K562 (cell line): ENCODE measurements around the gene NPAS3. TPM values are rescaled to one million over a fixed set of nuclear protein-coding genes. Genes with fewer than 3 reads are reported as not detected.

Experiments
- ATAC-seq: fragments of 200-7000 bp; cut with Tn5 transposase; 3 replicates; pipeline ENCODE4 v1.9.1; 2020; ENCODE audit warnings: moderate library complexity
- BruUV-seq: library from RNA; stranded (reverse); fragments of 400-500 nt; replicated peaks from 2 replicates; lab custom pipeline; 2021; lab: Mats Ljungman, UMichigan
- CTCF ChIA-PET: fragments of 300-600 bp; formaldehyde crosslinking; extraction: SDS; loops from one replicate; lab custom pipeline; 2021; ENCODE audit warnings: low intra/inter-chr PET ratio; lab: Yijun Ruan, JAX
- POLR2A ChIA-PET: fragments of 300-600, 350-650 bp; sonication (Branson Sonifier 250); formaldehyde crosslinking; extraction: SDS; loops from one replicate; lab custom pipeline; 2021; ENCODE audit warnings: antibody characterized with exemption, inconsistent platforms; lab: Yijun Ruan, JAX
- DNase-seq, 4 experiments: peaks; one replicate each; pipeline versions ENCODE4 v3.0.0 to v3.0.0-alpha.2; 2011 to 2018; ENCODE audit warnings: low spot score in 3 of 4, mixed read lengths in 3 of 4; ENCODE audit errors: extremely low read depth in 1 of 4
- FAIRE-seq: peaks from 2 replicates; lab custom pipeline; 2011; peaks lifted over from hg19 to GRCh38; lab: Jason Lieb, UNC
- H2AFZ ChIP-seq: 2 replicates; pipeline ENCODE4 v1.6.0; 2011; ENCODE audit warnings: low read depth, low read length, control low read depth, inconsistent platforms
- H3K27ac ChIP-seq: fragments of 200-600 bp; 3 replicates; pipeline ENCODE4 v1.8.0; 2011; ENCODE audit warnings: low read depth, mild to moderate bottlenecking, control low read depth, inconsistent platforms, low read length, moderate library complexity, mixed read lengths; ENCODE audit errors: extremely low read depth
- H3K27me3 ChIP-seq, 2 experiments: fragments of 300-600 bp in 1 of 2; 2 replicates in 1 of 2; 3 replicates in 1 of 2; pipeline versions ENCODE4 v1.6.0 to v1.8.0; 2011; ENCODE audit warnings: inconsistent platforms in 2 of 2, low read length in 2 of 2, mild to moderate bottlenecking in 1 of 2, mixed read lengths in 1 of 2, moderate library complexity in 1 of 2; ENCODE audit not compliant: control insufficient read depth in 2 of 2, insufficient read depth in 2 of 2
- H3K36me3 ChIP-seq: fragments of 300-600 bp; 3 replicates; pipeline ENCODE4 v1.8.0; 2011; ENCODE audit warnings: mild to moderate bottlenecking, low read length, inconsistent platforms; ENCODE audit not compliant: control insufficient read depth, insufficient read depth
- H3K4me1 ChIP-seq, 2 experiments: fragments of 200-600 bp in 1 of 2; replicated peaks in 1 of 2; 2 replicates in 1 of 2; 3 replicates in 1 of 2; pipeline versions ENCODE4 v1.5.1 to v1.8.0; 2011; ENCODE audit warnings: inconsistent platforms in 2 of 2, low read length in 2 of 2, mild to moderate bottlenecking in 1 of 2, mixed read lengths in 1 of 2, moderate library complexity in 1 of 2; ENCODE audit not compliant: control insufficient read depth in 2 of 2, insufficient read depth in 2 of 2
- H3K4me2 ChIP-seq: 2 replicates; pipeline ENCODE4 v1.6.1; 2011; ENCODE audit warnings: low read length, control low read depth, inconsistent platforms, mixed read lengths; ENCODE audit not compliant: insufficient read depth
- H3K4me3 ChIP-seq: fragments of 200-600 bp; sonication (generic), shearing (Covaris generic); 2 replicates; pipeline ENCODE4 v1.5.1; 2016; ENCODE audit warnings: control low read depth, inconsistent platforms
- H3K79me2 ChIP-seq: fragments of 200-600 bp; 3 replicates; pipeline ENCODE4 v1.8.0; 2011; ENCODE audit warnings: low read length, inconsistent platforms; ENCODE audit not compliant: control insufficient read depth, insufficient read depth
- H3K9ac ChIP-seq, 2 experiments: 2 replicates each; pipeline versions ENCODE4 v1.6.0 to v1.6.1; 2011; ENCODE audit warnings: low read depth in 2 of 2, low read length in 2 of 2, control low read depth in 1 of 2, inconsistent platforms in 1 of 2, mild to moderate bottlenecking in 1 of 2, mixed read lengths in 1 of 2; ENCODE audit not compliant: insufficient read depth in 1 of 2
- H3K9me1 ChIP-seq: one replicate; pipeline ENCODE4 v1.6.0; 2011; ENCODE audit warnings: inconsistent platforms, mild to moderate bottlenecking, low read length, moderate library complexity; ENCODE audit not compliant: control insufficient read depth, insufficient read depth
- H3K9me3 ChIP-seq: replicated peaks from 2 replicates; pipeline ENCODE4 v1.5.1; 2011; ENCODE audit warnings: low read depth, low read length, inconsistent platforms; ENCODE audit not compliant: control insufficient read depth, insufficient read depth
- H4K20me1 ChIP-seq: replicated peaks from 2 replicates; pipeline ENCODE4 v1.6.1; 2011; ENCODE audit warnings: low read length, inconsistent platforms, mixed read lengths; ENCODE audit not compliant: control insufficient read depth, insufficient read depth
- BHLHE40 ChIP-seq: IDR thresholded peaks from 2 replicates; pipeline ENCODE4 v1.6.1; 2011; ENCODE audit warnings: low read length, improper control_type of control experiment
- CEBPB ChIP-seq: fragments of 450-650 bp; IDR thresholded peaks from 2 replicates; pipeline ENCODE4 v1.6.1; 2016; ENCODE audit warnings: missing genetic modification characterization, missing compliant biosample characterization
- MCM3 ChIP-seq: fragments of 450-650 bp; IDR thresholded peaks from 2 replicates; pipeline ENCODE4 v1.6.1; 2016
- MEIS2 ChIP-seq: fragments of 450-650 bp; IDR thresholded peaks from 2 replicates; pipeline ENCODE4 v1.6.1; 2014; ENCODE audit warnings: mild to moderate bottlenecking; ENCODE audit not compliant: partially characterized antibody
- MIER1 ChIP-seq: fragments of 450-650 bp; IDR thresholded peaks from 2 replicates; pipeline ENCODE4 v1.6.1; 2016; ENCODE audit warnings: antibody characterized with exemption, mild to moderate bottlenecking, low read depth
- NCOA1 ChIP-seq: fragments of 450-650 bp; IDR thresholded peaks from 2 replicates; pipeline ENCODE4 v1.6.1; 2016; ENCODE audit warnings: low read depth
- NEUROD1 ChIP-seq: fragments of 150-350 bp; IDR thresholded peaks from 2 replicates; pipeline ENCODE4 v1.6.1; 2014; ENCODE audit warnings: borderline replicate concordance, low read length, low read depth; ENCODE audit not compliant: partially characterized antibody
- TAF1 ChIP-seq: IDR thresholded peaks from 2 replicates; pipeline ENCODE4 v1.6.1; 2011; ENCODE audit warnings: mild to moderate bottlenecking, low read length, moderate library complexity; ENCODE audit not compliant: insufficient read depth, control insufficient read depth, severe bottlenecking; ENCODE audit errors: extremely low read depth
- ZFP1 ChIP-seq: fragments of 450-650 bp; formaldehyde crosslinking; IDR thresholded peaks from 2 replicates; pipeline ENCODE4 v1.4.0; 2020; ENCODE audit warnings: mild to moderate bottlenecking, mixed read lengths
- ZNF174 ChIP-seq: fragments of 250-450 bp; sonication (Bioruptor Pico); IDR thresholded peaks from 2 replicates; pipeline ENCODE4 v1.4.0; 2020; ENCODE audit warnings: mild to moderate bottlenecking
- ZNF384 ChIP-seq: IDR thresholded peaks from 2 replicates; pipeline ENCODE4 v1.6.1; 2012; ENCODE audit warnings: low read depth, low read length, improper control_type of control experiment
- WGBS: fragments of 100-300 bp; shearing (Covaris generic); methylation state at CpG from one replicate; pipeline ENCODE4 v1.1.6; 2016; ENCODE audit warnings: low coverage, mixed read lengths; ENCODE audit not compliant: insufficient coverage; ENCODE audit errors: missing lambda C conversion rate; 5-methylcytosine and 5-hydroxymethylcytosine counted together
- in situ Hi-C: fragments of 300-500 bp; cut with MboI; formaldehyde crosslinking; loops from 4 replicates; pipeline ENCODE4 v1.15.0; 2018; ENCODE audit warnings: inconsistent platforms, mixed read lengths
- intact Hi-C: fragments of 100-400 bp; cut with micrococcal nuclease; formaldehyde crosslinking; loops from 2 replicates; pipeline ENCODE4 v1.14.2; 2022
- polyA plus RNA-seq, 8 experiments: library from polyadenylated mRNA; depleted of rRNA in 4 of 8; stranded (reverse) in 5 of 8; unstranded in 3 of 8; fragments of >200 nt; fragmentation: Nextera tagmentation in 2 of 8; fragmentation: Illumina TruSeq in 1 of 8; extraction: Ambion mirVana in 2 of 8; extraction: Trizol in 1 of 8; gene quantifications; 2 replicates each; pipeline versions ENCODE4 v1.2.1 to v1.2.3, GENCODE V29; 2011 to 2014; ENCODE audit warnings: inconsistent platforms in 1 of 8, missing spikeins in 1 of 8
- total RNA-seq, 7 experiments: library from RNA; depleted of rRNA in 6 of 7; stranded (reverse); fragments of >200 nt in 6 of 7; fragmentation: Illumina TruSeq in 2 of 7; extraction: Trizol in 2 of 7; gene quantifications; 2 replicates each; pipeline versions ENCODE4 v1.2.1 to v1.2.3, GENCODE V29; 2011 to 2021; ENCODE audit warnings: low replicate concordance in 1 of 7
- TF ChIP-seq, protein P1 (sequence below): fragments of 450-650 bp; formaldehyde crosslinking; IDR thresholded peaks from 2 replicates; pipeline ENCODE4 v1.4.0; 2022; ENCODE audit warnings: mild to moderate bottlenecking, moderate library complexity
- TF ChIP-seq, protein P2 (sequence below): fragments of 250-450 bp; sonication (Bioruptor Pico); IDR thresholded peaks from 2 replicates; pipeline ENCODE4 v1.8.0; 2021; ENCODE audit warnings: moderate library complexity, mild to moderate bottlenecking, inconsistent platforms
- TF ChIP-seq, protein P3 (sequence below): fragments of 450-650 bp; IDR thresholded peaks from 2 replicates; pipeline ENCODE4 v1.6.1; 2017; ENCODE audit warnings: antibody characterized with exemption

The NPAS3 gene
- total and polyA plus RNA-seq, 9 of the 15 experiments (the other 6 are each of a cell fraction or from before 2014, with no cell fraction given) = 0.04 TPM; not detected in 8

DNA sequence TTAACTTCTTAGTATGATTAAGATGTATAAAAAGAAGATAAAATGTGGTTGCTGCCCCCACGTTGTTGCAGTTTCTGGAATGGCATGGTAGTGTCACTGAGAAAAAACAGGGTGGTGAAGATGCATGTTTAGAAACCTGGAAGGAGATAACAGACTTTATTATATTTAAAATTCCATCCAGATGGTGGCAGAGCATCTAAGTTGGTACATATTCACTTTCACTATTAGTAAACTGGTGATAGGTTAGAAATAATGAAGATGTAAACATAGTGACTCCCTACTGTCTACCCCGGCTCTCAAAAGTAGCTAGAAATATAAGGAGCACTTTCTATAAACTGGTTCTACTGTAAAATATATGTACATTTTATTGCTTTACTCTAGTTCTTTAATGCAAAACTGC, 279.3 kb downstream of the NPAS3 start:
- BruUV-seq = no TSS peak
- intact Hi-C loops (no loop called here), in situ Hi-C loops (no loop called here)
- H2AFZ ChIP-seq = no peak overlapping the region
- no peaks in the 10 kb centered on the region for H4K20me1 ChIP-seq
- ATAC-seq (no peak), DNase-seq (no peak), FAIRE-seq (no peak)
- TF ChIP-seq NCOA1 = no peak
- no peak for TF ChIP-seq MEIS2
- TF ChIP-seq ZNF384 = no peak
- TF ChIP-seq, protein P1, sequence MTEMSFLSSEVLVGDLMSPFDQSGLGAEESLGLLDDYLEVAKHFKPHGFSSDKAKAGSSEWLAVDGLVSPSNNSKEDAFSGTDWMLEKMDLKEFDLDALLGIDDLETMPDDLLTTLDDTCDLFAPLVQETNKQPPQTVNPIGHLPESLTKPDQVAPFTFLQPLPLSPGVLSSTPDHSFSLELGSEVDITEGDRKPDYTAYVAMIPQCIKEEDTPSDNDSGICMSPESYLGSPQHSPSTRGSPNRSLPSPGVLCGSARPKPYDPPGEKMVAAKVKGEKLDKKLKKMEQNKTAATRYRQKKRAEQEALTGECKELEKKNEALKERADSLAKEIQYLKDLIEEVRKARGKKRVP (CRISPR knock-in tag) = no peak
- TF ChIP-seq, protein P2, sequence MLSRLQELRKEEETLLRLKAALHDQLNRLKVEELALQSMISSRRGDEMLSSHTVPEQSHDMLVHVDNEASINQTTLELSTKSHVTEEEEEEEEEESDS = no peak
- ChIA-PET CTCF (no interaction called here), POLR2A (no interaction called here)
- no peaks in the 10 kb centered on the region for H3K79me2 ChIP-seq
- no peaks in the 10 kb centered on the region for H3K9me1 ChIP-seq
- no peak overlapping the region for H3K9ac ChIP-seq
- no peak overlapping the region for H3K4me3 ChIP-seq
- no peaks in the 10 kb centered on the region for H3K4me1 ChIP-seq
- H3K27me3 ChIP-seq = no peaks in the 10 kb centered on the region
- no peaks in the 10 kb centered on the region for H3K9me3 ChIP-seq
- no peak overlapping the region for H3K27ac ChIP-seq
- no peak overlapping the region for H3K4me2 ChIP-seq
- no peaks in the 10 kb centered on the region for H3K36me3 ChIP-seq
- WGBS = 0% methylated on average over 2 of the region's 2 CpGs

DNA sequence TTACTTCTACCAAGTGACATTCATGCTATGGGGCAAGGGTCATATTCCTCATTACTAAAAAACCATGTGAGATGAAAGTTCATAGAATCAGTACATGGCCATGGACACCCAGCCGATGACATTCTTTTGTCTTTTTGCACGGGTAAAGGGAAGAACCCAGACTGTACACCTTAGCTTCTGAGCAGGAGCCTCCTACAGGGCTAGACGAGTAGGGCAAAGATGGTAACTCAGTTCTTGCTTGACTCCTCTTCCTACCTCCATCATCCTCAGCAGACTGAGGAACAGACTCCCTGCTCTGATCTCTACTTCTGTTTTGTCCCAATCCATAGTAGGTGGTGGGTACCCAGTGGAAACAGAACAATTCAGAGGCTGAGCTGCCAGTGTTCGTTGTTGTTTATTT, 281.3 kb downstream of the NPAS3 start:
- H3K4me2 ChIP-seq = no peak overlapping the region
- ATAC-seq = no peak
- TF ChIP-seq ZNF174 (no peak), MIER1 (no peak), CEBPB (no peak), NEUROD1 (no peak), BHLHE40 (no peak), ZFP1 (CRISPR knock-in tag) (no peak), MCM3 (no peak), TAF1 (no peak)
- TF ChIP-seq, protein P3, sequence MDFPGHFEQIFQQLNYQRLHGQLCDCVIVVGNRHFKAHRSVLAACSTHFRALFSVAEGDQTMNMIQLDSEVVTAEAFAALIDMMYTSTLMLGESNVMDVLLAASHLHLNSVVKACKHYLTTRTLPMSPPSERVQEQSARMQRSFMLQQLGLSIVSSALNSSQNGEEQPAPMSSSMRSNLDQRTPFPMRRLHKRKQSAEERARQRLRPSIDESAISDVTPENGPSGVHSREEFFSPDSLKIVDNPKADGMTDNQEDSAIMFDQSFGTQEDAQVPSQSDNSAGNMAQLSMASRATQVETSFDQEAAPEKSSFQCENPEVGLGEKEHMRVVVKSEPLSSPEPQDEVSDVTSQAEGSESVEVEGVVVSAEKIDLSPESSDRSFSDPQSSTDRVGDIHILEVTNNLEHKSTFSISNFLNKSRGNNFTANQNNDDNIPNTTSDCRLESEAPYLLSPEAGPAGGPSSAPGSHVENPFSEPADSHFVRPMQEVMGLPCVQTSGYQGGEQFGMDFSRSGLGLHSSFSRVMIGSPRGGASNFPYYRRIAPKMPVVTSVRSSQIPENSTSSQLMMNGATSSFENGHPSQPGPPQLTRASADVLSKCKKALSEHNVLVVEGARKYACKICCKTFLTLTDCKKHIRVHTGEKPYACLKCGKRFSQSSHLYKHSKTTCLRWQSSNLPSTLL = no peak
- TF ChIP-seq, all 486 proteins: peak for 0
- no peaks in the 10 kb centered on the region for H4K20me1 ChIP-seq
- no TSS peak for BruUV-seq
- no peaks in the 10 kb centered on the region for H3K9me3 ChIP-seq
- no peaks in the 10 kb centered on the region for H3K36me3 ChIP-seq
- H3K27ac ChIP-seq = no peak overlapping the region
- no peak for FAIRE-seq
- H3K9me1 ChIP-seq = no peaks in the 10 kb centered on the region
- H3K4me3 ChIP-seq = no peak overlapping the region
- H3K4me1 ChIP-seq = no peaks in the 10 kb centered on the region
- intact Hi-C loops = no loop called here
- no peak for DNase-seq
- ChIA-PET CTCF (no interaction called here), POLR2A (no interaction called here)
- no peaks in the 10 kb centered on the region for H3K79me2 ChIP-seq
- H3K27me3 ChIP-seq = no peaks in the 10 kb centered on the region
- H3K9ac ChIP-seq = no peak overlapping the region
- in situ Hi-C loops = no loop called here
- H2AFZ ChIP-seq = no peak overlapping the region
- WGBS = 0% methylated on average over 4 of the region's 4 CpGs
